NCI-H1092 (cell line): ENCODE measurements around the gene JOSD1.
"Not testable (repeated sequence)": the region's sequence is repeated elsewhere in the genome, so short reads cannot be mapped to it uniquely, and the experiment has no call there.

ENCODE experiments used
- DNase-seq: peaks from one replicate; lab custom pipeline; 2025; lab: John Stamatoyannopoulos, UW

JOSD1 gene

DNA sequence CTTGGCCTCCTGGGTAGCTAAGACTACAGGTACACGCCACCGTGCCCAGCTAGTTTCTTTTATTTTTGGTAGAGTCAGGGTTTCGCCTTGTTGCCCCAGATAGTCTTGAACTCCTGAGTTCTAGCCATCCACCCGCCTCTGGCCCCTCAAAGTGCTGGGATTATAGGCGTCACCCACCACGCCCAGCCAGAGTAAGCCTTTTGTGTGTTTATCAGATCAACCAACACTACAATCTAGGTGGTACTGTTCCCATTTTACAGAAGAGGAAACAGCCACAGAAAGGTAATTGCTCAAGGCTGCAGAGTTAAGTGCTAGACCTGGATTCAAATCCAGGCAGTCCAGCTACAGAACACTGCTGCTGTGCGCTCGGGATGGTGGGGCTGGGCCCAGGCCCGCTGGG, 15.8 kb downstream of the JOSD1 start:
- no peak for DNase-seq

DNA sequence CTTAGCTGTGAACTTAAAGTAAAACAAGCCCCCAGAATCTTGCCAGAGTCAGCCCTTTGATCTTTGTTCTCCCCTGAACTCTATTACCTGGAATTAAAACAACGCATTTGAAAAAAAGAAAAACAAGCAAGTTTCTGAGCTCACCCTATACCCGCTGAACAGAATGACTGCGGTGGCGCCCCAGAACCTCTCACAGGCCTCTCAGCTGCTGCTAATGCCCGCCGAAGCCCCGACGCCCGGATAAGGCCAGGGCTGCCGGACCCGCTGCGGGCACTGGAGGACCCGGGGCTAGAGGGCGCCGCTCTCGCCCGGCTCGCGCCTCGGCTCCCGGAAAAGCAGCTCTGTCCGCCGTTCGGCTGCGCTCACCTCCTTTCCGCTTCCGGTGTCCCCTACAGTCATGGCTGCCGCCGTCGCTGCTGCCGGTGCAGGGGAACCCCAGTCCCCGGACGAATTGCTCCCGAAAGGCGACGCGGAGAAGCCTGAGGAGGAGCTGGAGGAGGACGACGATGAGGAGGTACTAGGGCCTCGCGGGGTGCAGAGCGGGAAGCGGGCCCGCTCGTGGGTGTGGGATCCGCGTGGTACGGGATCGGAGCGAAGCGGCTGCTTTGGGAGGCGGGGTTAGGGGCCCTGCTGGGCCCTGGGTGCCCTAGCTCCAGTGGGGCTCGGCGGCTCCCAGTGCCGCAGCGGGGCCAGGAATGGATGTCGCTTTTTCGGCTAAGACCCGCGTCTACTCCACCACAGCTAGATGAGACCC, 19.0 kb downstream of the JOSD1 start, which contains the start of gene TOMM22:
TSS of gene TOMM22 (plus strand) at position 376 of the 754 bp plus-strand sequence. CDS start at position 398, 22 bp downstream.
- DNase-seq, result peak; percentile 78

DNA sequence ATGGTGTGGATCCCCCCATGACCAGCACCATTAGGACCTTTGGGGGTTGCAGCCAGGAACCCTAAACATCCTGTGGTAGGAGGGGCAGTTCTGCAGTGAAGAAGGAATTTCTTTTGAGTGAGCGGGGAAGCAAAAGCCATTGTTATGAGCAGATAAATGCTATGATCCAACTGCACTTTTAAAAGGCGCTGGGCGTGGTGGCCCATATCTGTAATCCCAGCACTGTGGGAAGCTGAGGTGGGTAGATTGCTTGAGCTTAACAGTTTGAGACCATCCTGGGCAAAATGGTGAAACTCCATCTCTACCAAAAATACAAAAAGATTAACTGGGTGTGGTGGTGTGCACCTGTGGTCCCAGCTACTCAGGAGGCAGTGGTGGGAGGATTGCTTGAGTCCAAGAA, 24.9 kb downstream of the JOSD1 start:
- DNase-seq, result no peak

GRCh38 chr22:38674888-38675287, 25.9 kb downstream of the JOSD1 start:
- no peak for DNase-seq

- no peak for DNase-seq
These were observed 43.5 kb downstream of the JOSD1 start for GRCh38 chr22:38657045-38657909.

- peak; percentile 91 for DNase-seq
These were observed 44.3 kb downstream of the JOSD1 start, which contains the start of the genes CBY1 and FAM227A for GRCh38 chr22:38656256-38657044. Gene CBY1 (plus strand): TSS chr22:38656638. CDS start chr22:38668055, 11,417 bp downstream. Gene FAM227A (minus strand): TSS chr22:38656392. CDS start chr22:38650168, 6,224 bp downstream.

DNA sequence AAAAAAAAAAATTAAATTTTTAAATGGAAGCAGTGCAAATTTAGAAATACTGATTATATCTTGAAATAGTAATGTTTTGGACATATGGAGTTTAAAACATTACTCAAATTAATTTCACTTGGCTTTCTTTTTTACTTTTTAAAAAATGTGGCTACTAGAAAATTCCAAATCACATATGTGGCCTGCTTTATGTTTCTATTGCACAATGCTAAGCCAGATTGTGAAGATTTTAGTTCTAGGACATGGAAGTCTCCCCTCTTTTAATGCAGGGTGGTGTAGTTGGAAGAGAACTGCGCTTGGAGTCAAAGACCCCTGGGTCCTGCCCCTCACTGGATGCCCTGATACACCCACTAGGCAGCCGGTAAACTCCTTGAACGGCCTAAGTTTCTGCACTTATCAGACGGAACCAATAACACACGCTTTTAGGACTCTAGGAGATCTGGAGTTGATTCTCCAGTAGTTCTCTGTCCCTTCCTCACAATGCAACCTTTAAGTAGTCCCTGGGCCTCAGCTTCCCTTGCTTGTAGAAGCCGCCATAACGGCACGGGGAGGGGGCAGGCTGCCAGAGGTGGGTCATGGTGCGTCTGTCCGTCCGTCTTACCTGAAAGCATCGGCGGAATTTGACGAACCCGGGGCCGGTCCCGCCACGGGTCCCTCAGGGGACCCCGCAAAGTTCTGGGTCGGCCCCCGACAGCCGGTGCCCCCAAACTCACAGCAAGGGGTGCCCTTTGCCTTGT, 45.1 kb downstream of the JOSD1 start:
- no peak for DNase-seq

DNA sequence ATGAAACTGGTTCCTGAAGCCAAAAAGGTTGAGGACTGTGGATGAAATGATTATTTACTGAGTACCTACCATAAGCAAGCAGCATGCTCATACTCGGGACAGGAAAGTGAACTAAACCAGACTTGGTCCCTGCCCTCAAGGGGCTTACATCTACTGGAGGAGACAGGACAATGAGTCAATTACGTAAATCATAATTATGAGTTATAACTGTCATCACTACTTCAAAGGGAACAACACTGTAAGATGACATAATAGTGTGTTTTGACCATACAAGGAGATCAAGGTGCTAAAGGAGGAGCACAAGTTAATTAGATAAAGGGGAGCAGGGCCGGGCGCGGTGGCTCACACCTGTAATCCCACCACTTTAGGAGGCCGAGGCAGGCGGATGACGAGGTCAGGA, 47.0 kb downstream of the JOSD1 start:
- DNase-seq, result no peak

GRCh38 chr22:38652859-38653258, 47.9 kb downstream of the JOSD1 start:
- no peak for DNase-seq

DNA sequence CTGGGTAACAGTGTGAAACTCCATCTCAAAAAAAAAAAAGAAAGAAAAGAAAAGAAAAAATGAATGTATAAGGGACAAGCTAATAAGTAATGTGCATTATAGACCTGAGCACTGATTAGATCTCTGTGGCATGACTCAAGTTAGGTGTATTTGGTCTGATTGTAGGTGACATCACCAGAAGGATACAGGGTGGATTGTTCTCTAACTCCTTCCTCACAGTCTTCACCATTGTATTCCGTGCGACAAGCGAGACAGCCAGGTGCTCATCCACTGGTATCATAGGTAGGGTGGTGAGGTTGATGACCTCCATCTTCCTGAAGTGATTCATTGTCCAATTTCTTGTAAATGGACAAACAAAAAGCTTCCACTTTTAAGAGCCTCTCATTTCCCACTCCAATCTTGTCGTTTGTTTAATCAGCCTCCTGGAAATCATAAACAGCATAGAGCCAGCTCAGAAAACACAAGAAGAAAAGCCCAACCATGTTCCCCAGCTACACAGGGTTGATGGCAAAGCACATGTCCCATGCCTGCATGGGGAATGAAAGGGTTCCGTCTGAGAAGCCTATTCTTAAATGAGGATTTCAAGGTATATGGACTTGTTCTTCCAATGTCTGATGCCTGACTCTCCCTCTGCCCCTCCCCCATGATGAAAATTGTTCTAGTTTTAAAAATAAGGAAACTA, 50.8 kb downstream of the JOSD1 start:
- DNase-seq, result no peak

GRCh38 chr22:38645430-38645829, 55.3 kb downstream of the JOSD1 start:
- DNase-seq, result no peak

GRCh38 chr22:38644245-38644644, 56.5 kb downstream of the JOSD1 start:
- not testable (repeated sequence) for DNase-seq

- no peak for DNase-seq
These were observed 59.2 kb downstream of the JOSD1 start for GRCh38 chr22:38641476-38642040.

DNA sequence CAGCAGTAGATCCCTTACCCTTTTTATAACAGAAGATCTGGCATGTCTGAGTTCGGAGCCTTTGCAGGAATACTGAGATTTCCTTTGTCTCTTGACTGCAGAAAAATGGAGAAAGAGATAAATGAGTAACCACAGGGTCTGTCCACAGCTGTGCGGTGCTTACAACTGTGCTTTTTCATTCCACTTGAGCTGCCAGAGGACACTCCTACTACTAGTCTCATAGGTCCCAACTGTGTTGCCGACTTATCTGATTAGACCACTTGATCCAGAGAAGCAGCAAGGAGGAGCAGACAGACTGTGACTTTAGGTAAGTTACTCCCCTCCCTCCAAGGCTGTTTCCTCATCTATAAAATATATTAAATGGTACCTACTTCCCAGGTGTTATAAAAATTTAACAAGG, 62.0 kb downstream of the JOSD1 start:
- no peak for DNase-seq

DNA sequence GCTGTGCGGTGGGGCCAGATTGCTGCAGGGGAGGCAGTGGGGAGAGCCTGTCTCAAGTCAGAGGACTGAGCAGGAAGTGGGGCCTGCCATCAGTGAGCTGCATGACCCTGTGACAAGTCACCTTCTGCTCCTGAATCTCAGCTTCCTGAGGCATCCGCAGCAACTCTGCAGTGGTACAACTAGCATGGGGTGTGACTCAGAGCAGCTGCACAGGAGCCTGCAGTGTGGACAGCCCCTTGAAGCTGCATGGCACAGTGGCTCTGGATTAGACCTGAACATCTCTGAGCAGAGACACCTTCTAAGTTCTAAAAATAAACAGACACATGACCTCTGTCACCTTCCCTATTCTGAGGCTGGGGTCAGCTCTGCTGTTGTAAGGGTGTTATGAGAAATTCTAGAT, 62.5 kb downstream of the JOSD1 start:
- DNase-seq, result no peak
